Measurements from ENCODE around the gene CDH1.

- TF ChIP-seq, protein P1, sequence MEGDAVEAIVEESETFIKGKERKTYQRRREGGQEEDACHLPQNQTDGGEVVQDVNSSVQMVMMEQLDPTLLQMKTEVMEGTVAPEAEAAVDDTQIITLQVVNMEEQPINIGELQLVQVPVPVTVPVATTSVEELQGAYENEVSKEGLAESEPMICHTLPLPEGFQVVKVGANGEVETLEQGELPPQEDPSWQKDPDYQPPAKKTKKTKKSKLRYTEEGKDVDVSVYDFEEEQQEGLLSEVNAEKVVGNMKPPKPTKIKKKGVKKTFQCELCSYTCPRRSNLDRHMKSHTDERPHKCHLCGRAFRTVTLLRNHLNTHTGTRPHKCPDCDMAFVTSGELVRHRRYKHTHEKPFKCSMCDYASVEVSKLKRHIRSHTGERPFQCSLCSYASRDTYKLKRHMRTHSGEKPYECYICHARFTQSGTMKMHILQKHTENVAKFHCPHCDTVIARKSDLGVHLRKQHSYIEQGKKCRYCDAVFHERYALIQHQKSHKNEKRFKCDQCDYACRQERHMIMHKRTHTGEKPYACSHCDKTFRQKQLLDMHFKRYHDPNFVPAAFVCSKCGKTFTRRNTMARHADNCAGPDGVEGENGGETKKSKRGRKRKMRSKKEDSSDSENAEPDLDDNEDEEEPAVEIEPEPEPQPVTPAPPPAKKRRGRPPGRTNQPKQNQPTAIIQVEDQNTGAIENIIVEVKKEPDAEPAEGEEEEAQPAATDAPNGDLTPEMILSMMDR (IDR thresholded peaks at IDR 0.05), result no peak
- TF ChIP-seq POLR2A (IDR thresholded peaks at IDR 0.05), result no peak
These were observed 138.8 kb downstream of the CDH1 start for GRCh38 chr16:68875871-68876270.
